NCI-H1092 (cell line): ENCODE data around the gene ABCA7.
"Not testable (repeated sequence)": the region's sequence is repeated elsewhere in the genome, so short reads cannot be mapped to it uniquely, and the experiment has no call there.

Source experiments
- DNase-seq: peaks from one replicate; lab custom pipeline; 2025; lab: John Stamatoyannopoulos, UW

Gene ABCA7

GRCh38 chr19:1105873-1106840 is 66.2 kb downstream of the ABCA7 start:
- DNase-seq: no peak

- DNase-seq: no peak
Observed at GRCh38 chr19:1106841-1107660, 67.1 kb downstream of the ABCA7 start.

GRCh38 chr19:1107661-1108261 is 67.9 kb downstream of the ABCA7 start:
- DNase-seq: no peak

GRCh38 chr19:1108291-1109031 is 68.6 kb downstream of the ABCA7 start:
- no peak for DNase-seq

- no peak for DNase-seq
Observed at GRCh38 chr19:1109032-1109551, 69.2 kb downstream of the ABCA7 start.

GRCh38 chr19:1109697-1110671 is 70.1 kb downstream of the ABCA7 start:
- DNase-seq: no peak

- no peak for DNase-seq
Observed at GRCh38 chr19:1110809-1111640, 71.1 kb downstream of the ABCA7 start.

- no peak for DNase-seq
Observed at GRCh38 chr19:1111641-1112267, 71.8 kb downstream of the ABCA7 start.

GRCh38 chr19:1112268-1113029 is 72.5 kb downstream of the ABCA7 start:
- DNase-seq: no peak

GRCh38 chr19:1113030-1113985 is 73.4 kb downstream of the ABCA7 start:
- no peak for DNase-seq

GRCh38 chr19:1113986-1114483 is 74.1 kb downstream of the ABCA7 start:
- no peak for DNase-seq

- DNase-seq: not testable (repeated sequence)
Observed at GRCh38 chr19:1114728-1115127, 74.8 kb downstream of the ABCA7 start.
